ENCODE measurements around the gene LFNG. TPM values are rescaled to one million over a fixed set of nuclear protein-coding genes. Genes with fewer than 3 reads are reported as not detected.
A peak's percentile ranks its signal among the peaks of the same experiment; 100 is the strongest.

Gene LFNG
- total RNA-seq, 1 donor from 2014 or later = 4.5 TPM

- peaks cover 3% of the 10 kb centered on the region for H3K27me3 ChIP-seq (ENCODE audit: control insufficient read depth, insufficient read depth, low read length)
- FAIRE-seq (no peak), DNase-seq (ENCODE audit: low read depth) (no peak)
- no peaks in the 10 kb centered on the region for H3K36me3 ChIP-seq (ENCODE audit: control insufficient read depth, insufficient read depth, low read length)
- no peak overlapping the region for H3K4me3 ChIP-seq (ENCODE audit: low read depth, low read length)
- no peak for TF ChIP-seq CTCF (IDR thresholded peaks at IDR 0.05; ENCODE audit: insufficient read depth, low read length, severe bottlenecking)
Observed at GRCh38 chr7:2487586-2488271, 31.8 kb upstream of the LFNG start.

- TF ChIP-seq CTCF (IDR thresholded peaks at IDR 0.05; ENCODE audit: insufficient read depth, low read length, severe bottlenecking) = no peak
- H3K27me3 ChIP-seq (ENCODE audit: control insufficient read depth, insufficient read depth, low read length) = peaks cover 7% of the 10 kb centered on the region
- H3K4me3 ChIP-seq (ENCODE audit: low read depth, low read length) = no peak overlapping the region
- no peaks in the 10 kb centered on the region for H3K36me3 ChIP-seq (ENCODE audit: control insufficient read depth, insufficient read depth, low read length)
- DNase-seq (ENCODE audit: low read depth) (no peak), FAIRE-seq (no peak)
Observed at GRCh38 chr7:2488272-2488645, 31.3 kb upstream of the LFNG start.

- DNase-seq (ENCODE audit: low read depth) = no peak
- Histone ChIP-seq H3K4me3 (ENCODE audit: low read depth, low read length) (no peak overlapping the region), H3K27me3 (ENCODE audit: control insufficient read depth, insufficient read depth, low read length) (peaks cover 8% of the 10 kb centered on the region), H3K36me3 (ENCODE audit: control insufficient read depth, insufficient read depth, low read length) (no peaks in the 10 kb centered on the region)
- TF ChIP-seq CTCF (IDR thresholded peaks at IDR 0.05; ENCODE audit: insufficient read depth, low read length, severe bottlenecking) = no peak
- FAIRE-seq = no peak
Observed at GRCh38 chr7:2488681-2489080, 30.9 kb upstream of the LFNG start.

GRCh38 chr7:2490181-2490651, 29.4 kb upstream of the LFNG start:
- H3K27me3 ChIP-seq (ENCODE audit: control insufficient read depth, insufficient read depth, low read length) = peaks cover 8% of the 10 kb centered on the region
- DNase-seq (ENCODE audit: low read depth) (no peak), FAIRE-seq (no peak)
- no peak for TF ChIP-seq CTCF (IDR thresholded peaks at IDR 0.05; ENCODE audit: insufficient read depth, low read length, severe bottlenecking)
- no peak overlapping the region for H3K4me3 ChIP-seq (ENCODE audit: low read depth, low read length)
- H3K36me3 ChIP-seq (ENCODE audit: control insufficient read depth, insufficient read depth, low read length) = no peaks in the 10 kb centered on the region

- peak; percentile 96 for FAIRE-seq
- TF ChIP-seq CTCF (IDR thresholded peaks at IDR 0.05; ENCODE audit: insufficient read depth, low read length, severe bottlenecking) = no peak
Observed at GRCh38 chr7:2492038-2492437, 27.5 kb upstream of the LFNG start.

More at GRCh38 chr7:2492038-2492437, 27.5 kb upstream of the LFNG start:
- no peak for DNase-seq (ENCODE audit: low read depth)
- Histone ChIP-seq H3K27me3 (ENCODE audit: control insufficient read depth, insufficient read depth, low read length) (peaks cover 8% of the 10 kb centered on the region), H3K36me3 (ENCODE audit: control insufficient read depth, insufficient read depth, low read length) (no peaks in the 10 kb centered on the region), H3K4me3 (ENCODE audit: low read depth, low read length) (no peak overlapping the region)

All from bronchial epithelial cell (primary cell).